Measurements from ENCODE around the gene MRPL38.
A peak's percentile ranks its signal among the peaks of the same experiment; 100 is the strongest.

DNA sequence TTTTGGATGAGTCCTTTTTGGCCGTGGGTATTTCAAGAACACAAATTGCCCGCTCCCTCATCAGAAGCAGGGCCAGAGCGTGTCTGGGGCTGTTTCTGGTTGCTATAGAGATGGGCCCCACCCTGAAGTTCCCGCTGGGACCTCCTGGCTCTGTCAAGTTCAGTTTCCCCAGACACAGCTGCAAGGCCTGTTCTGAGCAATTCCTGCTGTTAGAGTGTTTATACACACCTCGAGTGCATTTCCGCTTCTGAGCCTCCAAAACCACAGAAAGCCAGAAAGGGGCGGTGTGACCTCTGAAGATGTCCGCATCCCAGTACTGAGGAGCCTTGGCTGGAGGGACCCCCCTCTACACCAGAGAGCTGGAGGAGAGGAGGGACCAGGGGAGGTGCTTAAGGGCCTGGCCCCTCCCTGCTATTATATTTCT lies 40.2 kb downstream of the MRPL38 start:
- peak; percentile 63 to 79 for TF ChIP-seq POLR2AphosphoS5 (IDR thresholded peaks at IDR 0.05; ENCODE audit: insufficient read depth in 1 of 2, low read depth in 1 of 2)
- no peak for TF ChIP-seq CTCF (IDR thresholded peaks at IDR 0.05)
